ENCODE measurements around the gene CENPN.

CENPN gene

GRCh38 chr16:80990577-80990976 lies 16.4 kb upstream of the CENPN start:
- DNase-seq (ENCODE audit: extremely low spot score, insufficient read length, low read depth), result no peak
- no peak for FAIRE-seq

- FAIRE-seq (no peak), DNase-seq (ENCODE audit: extremely low spot score, insufficient read length, low read depth) (no peak)
These were observed 16.0 kb upstream of the CENPN start for GRCh38 chr16:80990978-80991377.

- DNase-seq (ENCODE audit: extremely low spot score, insufficient read length, low read depth), result no peak
- no peak for FAIRE-seq
These were observed 15.1 kb upstream of the CENPN start for GRCh38 chr16:80991792-80992430.

- no peak for DNase-seq (ENCODE audit: extremely low spot score, insufficient read length, low read depth)
- no peak for FAIRE-seq
These were observed 14.2 kb upstream of the CENPN start for GRCh38 chr16:80992676-80993293.

GRCh38 chr16:80993307-80993706 lies 13.7 kb upstream of the CENPN start:
- FAIRE-seq (no peak), DNase-seq (ENCODE audit: extremely low spot score, insufficient read length, low read depth) (no peak)

- FAIRE-seq (no peak), DNase-seq (ENCODE audit: extremely low spot score, insufficient read length, low read depth) (no peak)
These were observed 13.2 kb upstream of the CENPN start for GRCh38 chr16:80993834-80994233.

GRCh38 chr16:80994451-80994850 lies 12.6 kb upstream of the CENPN start:
- no peak for DNase-seq (ENCODE audit: extremely low spot score, insufficient read length, low read depth)
- no peak for FAIRE-seq

- no peak for DNase-seq (ENCODE audit: extremely low spot score, insufficient read length, low read depth)
These were observed 10.3 kb upstream of the CENPN start for GRCh38 chr16:80996688-80997138.

GRCh38 chr16:80997139-80997798 lies 9.7 kb upstream of the CENPN start:
- FAIRE-seq, result peak; percentile 83

More at GRCh38 chr16:80996688-80997138, 10.3 kb upstream of the CENPN start:
- no peak for FAIRE-seq

GRCh38 chr16:80997964-80998620 lies 8.9 kb upstream of the CENPN start:
- DNase-seq (ENCODE audit: extremely low spot score, insufficient read length, low read depth) (no peak), FAIRE-seq (no peak)

More at GRCh38 chr16:80997139-80997798, 9.7 kb upstream of the CENPN start:
- DNase-seq (ENCODE audit: extremely low spot score, insufficient read length, low read depth), result peak; percentile 23

GRCh38 chr16:81000873-81001272 lies 6.1 kb upstream of the CENPN start:
- no peak for DNase-seq (ENCODE audit: extremely low spot score, insufficient read length, low read depth)

GRCh38 chr16:81001330-81001729 lies 5.7 kb upstream of the CENPN start:
- no peak for DNase-seq (ENCODE audit: extremely low spot score, insufficient read length, low read depth)
- no peak for FAIRE-seq

More at GRCh38 chr16:81000873-81001272, 6.1 kb upstream of the CENPN start:
- no peak for FAIRE-seq

- FAIRE-seq (no peak), DNase-seq (ENCODE audit: extremely low spot score, insufficient read length, low read depth) (no peak)
These were observed 4.0 kb upstream of the CENPN start for GRCh38 chr16:81003064-81003463.

GRCh38 chr16:81003610-81004460 lies 3.2 kb upstream of the CENPN start:
- DNase-seq (ENCODE audit: extremely low spot score, insufficient read length, low read depth) (no peak), FAIRE-seq (no peak)

- FAIRE-seq (peak; percentile 53), DNase-seq (ENCODE audit: extremely low spot score, insufficient read length, low read depth) (no peak)
These were observed 2.2 kb upstream of the CENPN start for GRCh38 chr16:81004646-81005353.

GRCh38 chr16:81005610-81006161 lies 1.3 kb upstream of the CENPN start:
- FAIRE-seq (no peak), DNase-seq (ENCODE audit: extremely low spot score, insufficient read length, low read depth) (no peak)

GRCh38 chr16:81006211-81006812 lies 702 bp upstream of the CENPN start:
- peak; percentile 18 for FAIRE-seq
- DNase-seq (ENCODE audit: extremely low spot score, insufficient read length, low read depth), result no peak

- DNase-seq (ENCODE audit: extremely low spot score, insufficient read length, low read depth), result no peak
- FAIRE-seq, result no peak
These were observed 1.4 kb downstream of the CENPN start for GRCh38 chr16:81008505-81008789.

GRCh38 chr16:81012974-81013373 lies 6.0 kb downstream of the CENPN start:
- FAIRE-seq, result no peak
- DNase-seq (ENCODE audit: extremely low spot score, insufficient read length, low read depth), result no peak
